Esophagus muscularis mucosa (tissue), 4 donors: ENCODE results near the gene KBTBD4. TPM values are rescaled to one million over a fixed set of nuclear protein-coding genes. Genes with fewer than 3 reads are reported as not detected.

Source experiments
- DNase-seq: peaks from one replicate; pipeline ENCODE4 v3.0.0-alpha.2; 2017; ENCODE audit errors: extremely low spot score
- H3K27ac ChIP-seq, 4 donors: fragments of 200-600 bp; sonication (generic); replicated peaks in 1 of 4; 1 replicate in 3 of 4; 2 replicates in 1 of 4; pipeline ENCODE4 v1.5.1; 2016 to 2019; ENCODE audit warnings: mild to moderate bottlenecking in 1 of 4
- H3K27me3 ChIP-seq, 4 donors: fragments of 200-600 bp; sonication (generic); one replicate each; pipeline versions ENCODE4 v1.5.1 to v1.6.0; 2016 to 2019
- H3K36me3 ChIP-seq, 4 donors: fragments of 200-600 bp; sonication (generic); one replicate each; pipeline ENCODE4 v1.5.1; 2016 to 2019
- H3K4me1 ChIP-seq, 4 donors: fragments of 200-600 bp; sonication (generic); one replicate each; pipeline ENCODE4 v1.5.1; 2016 to 2019
- H3K4me3 ChIP-seq, 4 donors: fragments of 200-600 bp; sonication (generic); 1 replicate in 2 of 4; 2 replicates in 2 of 4; pipeline ENCODE4 v1.5.1; 2016 to 2019; ENCODE audit warnings: mild to moderate bottlenecking in 4 of 4, moderate library complexity in 1 of 4
- H3K9me3 ChIP-seq, 4 donors: fragments of 200-600 bp; sonication (generic); 1 replicate in 3 of 4; 2 replicates in 1 of 4; pipeline ENCODE4 v1.5.1; 2016 to 2019
- EP300 ChIP-seq: sonication (generic); formaldehyde crosslinking; IDR thresholded peaks from one replicate; pipeline ENCODE4 v1.6.1; 2017; ENCODE audit warnings: antibody characterized with exemption
- POLR2A ChIP-seq: fragments of 450-650 bp; IDR thresholded peaks from one replicate; pipeline ENCODE4 v1.6.1; 2017; ENCODE audit warnings: antibody characterized with exemption, moderate library complexity, mild to moderate bottlenecking, low read depth
- POLR2AphosphoS5 ChIP-seq, 2 donors: sonication (generic); formaldehyde crosslinking; IDR thresholded peaks; one replicate each; pipeline ENCODE4 v1.6.1; 2017; ENCODE audit warnings: antibody characterized with exemption in 2 of 2
- WGBS: methylation state at CpG from one replicate; pipeline ENCODE4 v1.1.5; 2018; 5-methylcytosine and 5-hydroxymethylcytosine counted together
- intact Hi-C: fragments of 100-400 bp; cut with DNase I; formaldehyde crosslinking; loops from one replicate; pipeline ENCODE4 v1.15.1; 2023
- total RNA-seq, 4 donors: library from RNA; depleted of rRNA; stranded (reverse); fragments of >200 nt; gene quantifications; one replicate each; pipeline versions ENCODE4 v1.1.0 to v1.2.1, GENCODE V29; 2016
- TF ChIP-seq, protein P1 (sequence below), 3 experiments: fragments of 200-600 bp in 2 of 3; fragments of 450-650 bp in 1 of 3; sonication (generic) in 2 of 3; IDR thresholded peaks; one replicate each; pipeline ENCODE4 v1.5.1; 2017 to 2019; ENCODE audit warnings: antibody characterized with exemption in 3 of 3, mild to moderate bottlenecking in 2 of 3, moderate library complexity in 1 of 3

The KBTBD4 gene
- total RNA-seq, 4 donors from 2014 or later, result 18.7 to 31.2 (median 24.8) TPM

DNA sequence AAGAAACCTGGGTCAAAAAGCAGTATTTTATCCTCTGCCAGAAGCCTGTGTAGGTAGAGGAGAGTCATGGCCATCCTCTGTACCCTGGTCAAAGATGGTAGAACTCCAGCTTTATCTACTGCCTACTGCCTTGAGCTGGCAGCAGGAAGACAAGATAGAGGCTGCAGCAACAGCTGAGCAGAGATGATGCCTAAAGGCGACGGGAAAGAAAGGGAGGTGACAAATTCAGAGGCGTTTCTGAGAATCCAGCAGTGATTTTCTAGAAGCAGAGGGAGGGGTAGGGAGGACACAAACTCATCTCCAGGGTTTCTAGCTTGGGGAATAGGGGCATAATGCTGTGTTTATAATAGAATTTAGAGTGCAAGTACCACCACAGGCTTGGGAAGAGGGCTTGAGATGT, 30.9 kb upstream of the KBTBD4 start:
- Histone ChIP-seq H3K4me1 (peaks cover 0 to 27% (median 3%) of the 10 kb centered on the region in 4 donors), H3K36me3 (peaks cover 0 to 26% (median 8%) of the 10 kb centered on the region in 4 donors), H3K9me3 (no peaks in the 10 kb centered on the region), H3K4me3 (no peak overlapping the region), H3K27me3 (no peaks in the 10 kb centered on the region), H3K27ac (no peak overlapping the region)
- 77% methylated on average over 3 of the region's 3 CpGs for WGBS
- intact Hi-C loops, result no loop called here
- DNase-seq, result no peak
- no peak for TF ChIP-seq POLR2A
- TF ChIP-seq POLR2AphosphoS5 (IDR thresholded peaks at IDR 0.05), result no peak
- TF ChIP-seq, protein P1, sequence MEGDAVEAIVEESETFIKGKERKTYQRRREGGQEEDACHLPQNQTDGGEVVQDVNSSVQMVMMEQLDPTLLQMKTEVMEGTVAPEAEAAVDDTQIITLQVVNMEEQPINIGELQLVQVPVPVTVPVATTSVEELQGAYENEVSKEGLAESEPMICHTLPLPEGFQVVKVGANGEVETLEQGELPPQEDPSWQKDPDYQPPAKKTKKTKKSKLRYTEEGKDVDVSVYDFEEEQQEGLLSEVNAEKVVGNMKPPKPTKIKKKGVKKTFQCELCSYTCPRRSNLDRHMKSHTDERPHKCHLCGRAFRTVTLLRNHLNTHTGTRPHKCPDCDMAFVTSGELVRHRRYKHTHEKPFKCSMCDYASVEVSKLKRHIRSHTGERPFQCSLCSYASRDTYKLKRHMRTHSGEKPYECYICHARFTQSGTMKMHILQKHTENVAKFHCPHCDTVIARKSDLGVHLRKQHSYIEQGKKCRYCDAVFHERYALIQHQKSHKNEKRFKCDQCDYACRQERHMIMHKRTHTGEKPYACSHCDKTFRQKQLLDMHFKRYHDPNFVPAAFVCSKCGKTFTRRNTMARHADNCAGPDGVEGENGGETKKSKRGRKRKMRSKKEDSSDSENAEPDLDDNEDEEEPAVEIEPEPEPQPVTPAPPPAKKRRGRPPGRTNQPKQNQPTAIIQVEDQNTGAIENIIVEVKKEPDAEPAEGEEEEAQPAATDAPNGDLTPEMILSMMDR (IDR thresholded peaks at IDR 0.05), result no peak
- TF ChIP-seq EP300, result no peak

DNA sequence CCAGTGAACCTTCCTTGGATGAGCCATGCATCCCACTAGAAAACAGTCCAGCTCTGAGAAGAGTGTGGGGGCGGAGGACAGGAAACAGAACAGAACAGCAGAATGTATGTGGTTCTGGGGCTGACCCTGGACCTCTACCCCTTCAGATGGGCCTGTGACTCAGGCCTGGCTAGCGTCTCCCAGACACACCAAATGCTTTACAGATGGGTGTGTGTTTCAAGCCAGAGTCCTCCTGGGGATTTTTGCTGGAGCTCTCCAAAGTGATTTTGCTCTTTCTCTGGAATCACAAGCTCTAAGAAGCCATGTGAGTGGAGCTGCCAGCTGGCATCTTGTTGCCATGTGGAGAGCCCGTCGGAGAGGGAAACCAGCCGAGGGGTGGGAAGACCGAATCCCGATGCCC, 28.6 kb upstream of the KBTBD4 start:
- Histone ChIP-seq H3K27ac (no peak overlapping the region), H3K9me3 (no peaks in the 10 kb centered on the region), H3K4me3 (no peak overlapping the region), H3K4me1 (peaks cover 0 to 27% (median 3%) of the 10 kb centered on the region in 4 donors), H3K36me3 (peaks cover 0 to 26% (median 8%) of the 10 kb centered on the region in 4 donors), H3K27me3 (no peaks in the 10 kb centered on the region)
- 51% methylated on average over 7 of the region's 7 CpGs for WGBS
- DNase-seq, result no peak
- intact Hi-C loops, result no loop called here
- no peak for TF ChIP-seq POLR2AphosphoS5 (IDR thresholded peaks at IDR 0.05)
- no peak for TF ChIP-seq EP300
- TF ChIP-seq POLR2A, result no peak
- TF ChIP-seq, protein P1 (IDR thresholded peaks at IDR 0.05), result no peak

DNA sequence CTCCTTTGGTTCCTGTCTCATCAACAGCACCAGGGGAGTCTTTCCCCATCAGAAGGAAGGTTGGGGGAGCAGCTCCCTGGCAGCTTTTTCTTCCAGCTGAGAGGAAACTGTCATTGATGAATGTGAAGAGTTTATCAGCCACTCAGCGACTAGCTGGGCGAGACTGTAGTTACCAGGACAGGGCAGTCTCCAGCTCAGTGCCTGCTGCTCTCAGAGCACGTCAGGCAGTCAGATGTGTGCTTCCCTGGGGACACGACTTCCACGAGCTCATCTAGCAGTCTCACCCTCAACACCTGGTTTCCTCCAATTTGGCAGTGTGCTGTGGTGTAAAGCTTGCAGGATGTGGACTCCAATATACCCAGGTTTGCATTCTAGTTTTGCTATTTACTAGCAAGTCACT, 28.0 kb upstream of the KBTBD4 start:
- TF ChIP-seq POLR2AphosphoS5 (IDR thresholded peaks at IDR 0.05) (no peak), EP300 (no peak), POLR2A (no peak)
- TF ChIP-seq, protein P1 (IDR thresholded peaks at IDR 0.05), result no peak
- no peak for DNase-seq
- 56% methylated on average over 2 of the region's 5 CpGs for WGBS
- no peak overlapping the region for H3K27ac ChIP-seq
- no peaks in the 10 kb centered on the region for H3K27me3 ChIP-seq
- intact Hi-C loops, result no loop called here
- H3K36me3 ChIP-seq, result peaks cover 0 to 26% (median 8%) of the 10 kb centered on the region in 4 donors
- peaks cover 0 to 27% (median 3%) of the 10 kb centered on the region in 4 donors for H3K4me1 ChIP-seq
- no peak overlapping the region for H3K4me3 ChIP-seq
- no peaks in the 10 kb centered on the region for H3K9me3 ChIP-seq

DNA sequence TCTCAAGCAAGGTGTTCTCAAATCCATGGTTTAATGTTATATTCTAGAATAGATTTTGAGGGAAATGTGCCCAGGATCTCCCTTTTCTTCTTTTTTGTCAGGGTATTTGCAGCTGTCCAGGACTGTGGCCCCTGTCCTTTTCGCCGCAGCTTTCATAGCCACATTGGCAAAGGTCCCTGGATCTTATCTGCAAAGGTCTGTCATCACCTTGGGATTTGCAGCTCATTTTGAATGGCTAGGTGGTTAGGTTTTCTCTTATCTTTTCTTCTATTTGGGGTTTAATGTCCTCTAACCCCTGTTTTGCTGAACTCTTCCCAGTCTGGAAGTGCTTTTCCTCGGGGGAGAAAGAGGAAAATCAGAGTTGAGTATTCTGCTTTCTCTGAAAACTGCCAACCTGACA, 27.2 kb upstream of the KBTBD4 start:
- Histone ChIP-seq H3K4me3 (no peak overlapping the region), H3K27me3 (no peaks in the 10 kb centered on the region), H3K9me3 (no peaks in the 10 kb centered on the region), H3K27ac (no peak overlapping the region), H3K36me3 (peaks cover 0 to 18% (median 6%) of the 10 kb centered on the region in 4 donors), H3K4me1 (peaks cover 0 to 27% (median 3%) of the 10 kb centered on the region in 4 donors)
- intact Hi-C loops, result no loop called here
- no peak for DNase-seq
- 84% methylated on average over 3 of the region's 3 CpGs for WGBS
- no peak for TF ChIP-seq POLR2AphosphoS5 (IDR thresholded peaks at IDR 0.05)
- TF ChIP-seq EP300, result no peak
- TF ChIP-seq, protein P1 (IDR thresholded peaks at IDR 0.05), result no peak
- TF ChIP-seq POLR2A, result no peak

DNA sequence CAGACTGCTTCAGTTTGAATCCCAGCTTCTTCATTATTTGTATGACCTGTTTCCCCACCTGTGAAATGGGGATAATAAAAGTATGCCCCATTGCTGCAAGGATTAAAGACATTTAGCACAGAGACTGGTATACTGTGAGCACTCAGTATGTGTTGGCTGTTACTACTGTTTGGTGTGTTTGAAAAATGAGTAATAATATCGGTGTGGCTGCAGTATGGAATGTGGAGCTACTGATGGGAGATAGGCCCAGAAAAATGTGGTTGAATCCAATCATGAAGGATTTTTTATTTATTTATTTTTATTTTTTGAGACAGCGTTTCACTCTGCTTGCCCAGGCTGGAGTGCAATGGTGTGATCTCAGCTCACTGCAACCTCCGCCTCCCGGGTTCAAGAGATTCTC, 24.5 kb upstream of the KBTBD4 start:
- no peak overlapping the region for H3K4me3 ChIP-seq
- no peak for DNase-seq
- intact Hi-C loops, result no loop called here
- no peaks in the 10 kb centered on the region for H3K9me3 ChIP-seq
- H3K27ac ChIP-seq, result no peak overlapping the region
- H3K27me3 ChIP-seq, result no peaks in the 10 kb centered on the region
- peaks cover 0 to 25% (median 3%) of the 10 kb centered on the region in 4 donors for H3K4me1 ChIP-seq
- 96% methylated on average over 4 of the region's 4 CpGs for WGBS
- peaks cover 0 to 3% (median 0%) of the 10 kb centered on the region in 4 donors for H3K36me3 ChIP-seq
- TF ChIP-seq EP300 (no peak), POLR2A (no peak), POLR2AphosphoS5 (IDR thresholded peaks at IDR 0.05) (no peak)
- TF ChIP-seq, protein P1 (IDR thresholded peaks at IDR 0.05), result no peak
